ENCODE results near the gene CGB1.

CGB1 gene

GRCh38 chr19:48986211-48986610 lies 50.5 kb downstream of the CGB1 start:
- Histone ChIP-seq H3K36me3 (ENCODE audit: low read depth) (peaks cover 60% of the 10 kb centered on the region), H3K27me3 (ENCODE audit: insufficient read depth, poor library complexity, severe bottlenecking) (no peaks in the 10 kb centered on the region), H3K4me3 (ENCODE audit: severe bottlenecking) (no peak overlapping the region), H3K27ac (ENCODE audit: poor library complexity, severe bottlenecking) (no peak overlapping the region), H3K4me1 (ENCODE audit: insufficient read depth, poor library complexity, severe bottlenecking) (no peaks in the 10 kb centered on the region), H3K9me3 (ENCODE audit: severe bottlenecking) (no peaks in the 10 kb centered on the region)
- no peak for TF ChIP-seq CTCF (IDR thresholded peaks at IDR 0.05; ENCODE audit: poor library complexity, severe bottlenecking)
- no peak for DNase-seq (ENCODE audit: low spot score)
- ATAC-seq (ENCODE audit: low read depth), result no peak

- DNase-seq (ENCODE audit: low spot score) (no peak), ATAC-seq (ENCODE audit: low read depth) (no peak)
- Histone ChIP-seq H3K27me3 (ENCODE audit: insufficient read depth, poor library complexity, severe bottlenecking) (no peaks in the 10 kb centered on the region), H3K27ac (ENCODE audit: poor library complexity, severe bottlenecking) (no peak overlapping the region), H3K36me3 (ENCODE audit: low read depth) (peaks cover 57% of the 10 kb centered on the region), H3K4me3 (ENCODE audit: severe bottlenecking) (no peak overlapping the region), H3K4me1 (ENCODE audit: insufficient read depth, poor library complexity, severe bottlenecking) (no peaks in the 10 kb centered on the region), H3K9me3 (ENCODE audit: severe bottlenecking) (no peaks in the 10 kb centered on the region)
- no peak for TF ChIP-seq CTCF (IDR thresholded peaks at IDR 0.05; ENCODE audit: poor library complexity, severe bottlenecking)
These were observed 51.0 kb downstream of the CGB1 start for GRCh38 chr19:48985711-48986110.

Measured in RWPE2 (cell line).